Bronchial epithelial cell (primary cell): Measurements from ENCODE around the gene TRPV4. TPM values are rescaled to one million over a fixed set of nuclear protein-coding genes. Genes with fewer than 3 reads are reported as not detected.
A peak's percentile ranks its signal among the peaks of the same experiment; 100 is the strongest.

ENCODE experiments used
- DNase-seq: peaks from one replicate; pipeline ENCODE4 v3.0.0-alpha.2; 2010; ENCODE audit warnings: low read depth
- FAIRE-seq: peaks from 2 replicates; lab custom pipeline; 2011; peaks lifted over from hg19 to GRCh38; lab: Jason Lieb, UNC
- H3K27me3 ChIP-seq: 2 replicates; pipeline ENCODE4 v1.5.1; 2011; ENCODE audit warnings: low read length; ENCODE audit not compliant: control insufficient read depth, insufficient read depth
- H3K36me3 ChIP-seq: 2 replicates; pipeline ENCODE4 v1.5.1; 2011; ENCODE audit warnings: low read length; ENCODE audit not compliant: control insufficient read depth, insufficient read depth
- H3K4me3 ChIP-seq: 2 replicates; pipeline ENCODE4 v1.5.1; 2011; ENCODE audit warnings: mild to moderate bottlenecking, low read depth, low read length, control low read depth
- CTCF ChIP-seq: IDR thresholded peaks from 2 replicates; pipeline ENCODE4 v1.5.1; 2011; ENCODE audit warnings: mild to moderate bottlenecking, moderate library complexity, low read length, control low read depth, inconsistent platforms; ENCODE audit not compliant: insufficient read depth, severe bottlenecking
- total RNA-seq: library from RNA; depleted of rRNA; stranded (reverse); fragments of >200 nt; gene quantifications from 2 replicates; pipeline ENCODE4 v1.2.1, GENCODE V29; 2014

The TRPV4 gene
- total RNA-seq, 1 donor from 2014 or later: 0.53 TPM

DNA sequence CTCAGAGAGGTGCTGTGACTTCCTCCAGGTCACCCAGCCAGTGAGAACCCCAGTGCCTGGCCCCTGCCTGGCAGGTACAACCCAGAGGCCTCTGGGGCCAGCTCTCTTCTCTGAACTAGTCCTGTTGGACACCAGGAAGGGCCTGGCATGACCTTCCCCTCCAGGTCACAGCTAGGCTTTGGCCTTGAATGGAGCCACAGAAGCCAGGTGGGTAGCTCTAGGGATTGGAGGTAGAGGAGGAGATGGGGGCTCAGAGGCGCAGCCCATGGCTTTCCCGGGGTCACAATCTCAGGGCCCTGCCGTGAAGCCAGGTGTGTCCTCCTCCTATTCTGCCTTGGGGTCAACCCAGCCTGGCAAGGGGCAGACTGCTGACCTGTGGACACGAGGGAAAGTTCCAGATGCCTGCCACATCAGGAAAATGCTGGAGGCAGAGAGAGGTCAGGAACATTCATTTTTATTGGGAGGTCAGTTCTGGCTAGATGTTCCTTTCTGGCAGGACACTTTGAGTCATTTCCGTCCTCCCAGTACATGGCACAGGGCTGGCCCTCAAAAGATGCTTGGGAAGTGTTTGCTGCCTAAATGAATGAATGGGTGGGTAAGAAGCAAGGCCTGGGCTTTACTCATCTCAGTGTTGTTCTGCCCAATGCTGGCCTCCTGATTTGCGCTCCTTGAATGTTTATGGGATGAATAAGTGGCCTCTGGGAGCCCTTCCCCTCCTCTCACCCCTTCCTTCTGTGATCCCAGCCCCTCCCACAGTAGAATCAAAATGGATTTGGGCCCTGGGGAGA lies 94.1 kb downstream of the TRPV4 start:
- Histone ChIP-seq H3K27me3 (peaks cover 8% of the 10 kb centered on the region), H3K36me3 (no peaks in the 10 kb centered on the region), H3K4me3 (no peak overlapping the region)
- no peak for DNase-seq
- FAIRE-seq: no peak
- TF ChIP-seq CTCF: no peak

DNA sequence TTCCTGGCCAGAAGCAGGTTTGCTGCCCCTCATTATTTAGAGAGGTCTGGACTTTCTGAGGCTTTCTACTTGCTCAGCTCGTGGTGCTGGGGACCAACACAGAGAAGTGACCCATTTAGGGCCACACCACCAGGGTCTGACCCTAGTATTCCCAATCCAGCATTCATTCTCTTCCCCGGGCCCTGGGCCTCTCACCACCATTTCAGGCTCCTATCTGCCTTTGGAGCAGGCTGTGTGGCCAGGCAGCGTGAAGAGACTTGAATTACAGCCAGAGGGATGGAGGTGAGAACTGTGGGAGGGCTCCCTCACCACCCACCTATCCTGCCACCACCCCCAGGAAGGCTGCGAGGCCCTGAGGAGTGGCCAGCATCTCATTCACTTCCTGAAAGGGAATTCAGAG lies 95.0 kb downstream of the TRPV4 start:
- no peak for DNase-seq
- TF ChIP-seq CTCF: no peak
- H3K27me3 ChIP-seq: peaks cover 8% of the 10 kb centered on the region
- H3K36me3 ChIP-seq: no peaks in the 10 kb centered on the region
- H3K4me3 ChIP-seq: no peak overlapping the region
- FAIRE-seq: no peak

DNA sequence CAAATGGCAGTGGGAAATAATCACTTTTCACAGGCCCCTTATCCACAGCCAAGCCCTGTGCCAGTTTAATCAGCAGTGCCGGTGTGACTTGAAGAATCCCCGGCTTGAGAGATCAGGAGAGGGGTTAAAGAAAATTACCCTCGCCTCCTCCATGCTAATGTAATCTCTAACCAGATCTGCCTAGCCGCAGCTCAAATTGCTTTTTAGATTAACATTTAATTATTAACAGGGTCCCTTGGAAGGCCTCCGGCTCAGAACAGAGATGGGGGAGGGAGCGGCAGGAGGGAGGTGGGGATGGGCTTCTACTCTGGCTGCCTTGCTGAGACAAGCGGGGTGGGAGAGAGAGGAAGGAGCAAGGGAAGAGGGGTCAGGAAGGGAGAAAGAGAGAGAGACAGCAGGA lies 95.6 kb downstream of the TRPV4 start:
- Histone ChIP-seq H3K4me3 (no peak overlapping the region), H3K36me3 (no peaks in the 10 kb centered on the region), H3K27me3 (peaks cover 8% of the 10 kb centered on the region)
- TF ChIP-seq CTCF: no peak
- DNase-seq (no peak), FAIRE-seq (no peak)

GRCh38 chr12:109737126-109737525 lies 96.1 kb downstream of the TRPV4 start:
- Histone ChIP-seq H3K27me3 (peaks cover 8% of the 10 kb centered on the region), H3K36me3 (no peaks in the 10 kb centered on the region), H3K4me3 (no peak overlapping the region)
- FAIRE-seq (no peak), DNase-seq (no peak)
- TF ChIP-seq CTCF: no peak

DNA sequence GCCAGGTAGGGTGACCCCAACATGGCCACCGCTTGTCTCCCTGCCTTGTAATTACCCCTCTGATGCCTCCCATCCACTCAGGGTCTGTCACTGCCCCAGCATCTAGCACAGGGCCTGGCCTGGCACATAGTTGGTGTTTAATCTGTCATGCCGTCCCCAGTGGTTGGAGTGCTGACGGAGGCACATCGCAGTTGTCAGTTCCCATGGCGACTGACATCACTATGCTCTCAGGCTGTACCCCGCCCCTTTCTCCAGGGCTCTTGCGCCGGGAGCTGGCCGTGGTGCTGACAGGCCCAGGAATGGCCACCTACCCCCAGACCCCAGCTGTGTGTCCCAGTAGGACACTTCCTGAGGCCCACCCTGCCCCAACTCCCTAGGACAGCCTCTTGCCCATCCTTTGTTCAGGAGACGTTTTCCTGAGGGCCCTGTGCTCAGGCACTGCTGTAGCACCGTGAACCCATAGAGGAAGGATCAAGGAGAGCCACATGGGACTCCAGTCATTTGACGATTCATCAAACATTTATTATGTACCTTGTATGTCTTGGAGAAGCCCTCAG lies 96.6 kb downstream of the TRPV4 start:
- FAIRE-seq: no peak
- Histone ChIP-seq H3K4me3 (no peak overlapping the region), H3K36me3 (no peaks in the 10 kb centered on the region), H3K27me3 (peaks cover 8% of the 10 kb centered on the region)
- DNase-seq: peak; percentile 29
- TF ChIP-seq CTCF: no peak
